Activated CD4-positive, alpha-beta T cell treated with anti-CD3 and anti-CD28 coated beads, Interleukin-2, amount 50 U/mL, for 24 hours (primary cell): Measurements from ENCODE around the gene GPATCH11.

Source experiments
- DNase-seq, 2 donors: peaks; one replicate each; pipeline ENCODE4 v3.0.0-alpha.2; 2020; ENCODE audit warnings: low read depth in 1 of 2, low spot score in 1 of 2

GPATCH11 gene

GRCh38 chr2:37105150-37105549 lies 20.8 kb downstream of the GPATCH11 start:
- DNase-seq: no peak

- no peak for DNase-seq
Measured at GRCh38 chr2:37109523-37109922, 25.2 kb downstream of the GPATCH11 start.

- DNase-seq: no peak
Measured at GRCh38 chr2:37110306-37111212, 26.2 kb downstream of the GPATCH11 start.

GRCh38 chr2:37111958-37112357 lies 27.6 kb downstream of the GPATCH11 start:
- no peak for DNase-seq

- no peak for DNase-seq
Measured at GRCh38 chr2:37117566-37117965, 33.2 kb downstream of the GPATCH11 start.

- DNase-seq: no peak
Measured at GRCh38 chr2:37119157-37119556, 34.8 kb downstream of the GPATCH11 start.

- DNase-seq: no peak
Measured at GRCh38 chr2:37125416-37125815, 41.1 kb downstream of the GPATCH11 start.

GRCh38 chr2:37132914-37133313 lies 48.6 kb downstream of the GPATCH11 start:
- no peak for DNase-seq

- DNase-seq: no peak
Measured at GRCh38 chr2:37142546-37142945, 58.2 kb downstream of the GPATCH11 start.

GRCh38 chr2:37143974-37144373 lies 59.7 kb downstream of the GPATCH11 start:
- DNase-seq: no peak

GRCh38 chr2:37146062-37146461 lies 61.7 kb downstream of the GPATCH11 start:
- DNase-seq: no peak

- DNase-seq: no peak
Measured at GRCh38 chr2:37148325-37148724, 64.0 kb downstream of the GPATCH11 start.
